M059J (cell line): ENCODE data around the gene RIT2. TPM values are rescaled to one million over a fixed set of nuclear protein-coding genes. Genes with fewer than 3 reads are reported as not detected.

ENCODE experiments used
- DNase-seq: peaks from one replicate; pipeline ENCODE4 v3.0.0-alpha.2; 2012; ENCODE audit warnings: low read depth
- total RNA-seq: library from RNA; depleted of rRNA; stranded (reverse); fragments of >200 nt; shearing (Covaris generic); gene quantifications from 2 replicates; pipeline ENCODE4 v1.2.3, GENCODE V29; 2014

RIT2 gene
- total RNA-seq, 1 experiment from 2014 or later: 0.37 TPM

- DNase-seq: peak; percentile 75
Measured at GRCh38 chr18:42929857-42930256, 185.6 kb downstream of the RIT2 start.

GRCh38 chr18:42929181-42929580 is 186.3 kb downstream of the RIT2 start:
- no peak for DNase-seq

- DNase-seq: peak; percentile 12
Measured at GRCh38 chr18:42925036-42925435, 190.4 kb downstream of the RIT2 start.

GRCh38 chr18:42922363-42922762 is 193.1 kb downstream of the RIT2 start:
- DNase-seq: peak; percentile 25

- DNase-seq: no peak
Measured at GRCh38 chr18:42921226-42921737, 194.2 kb downstream of the RIT2 start.

GRCh38 chr18:42920621-42921020 is 194.9 kb downstream of the RIT2 start:
- no peak for DNase-seq

- no peak for DNase-seq
Measured at GRCh38 chr18:42915299-42915698, 200.2 kb downstream of the RIT2 start.

- no peak for DNase-seq
Measured at GRCh38 chr18:42914476-42914875, 201.0 kb downstream of the RIT2 start.

- no peak for DNase-seq
Measured at GRCh38 chr18:42909095-42909494, 206.4 kb downstream of the RIT2 start.

- DNase-seq: no peak
Measured at GRCh38 chr18:42906761-42907160, 208.7 kb downstream of the RIT2 start.

GRCh38 chr18:42901161-42901560 is 214.3 kb downstream of the RIT2 start:
- no peak for DNase-seq

- no peak for DNase-seq
Measured at GRCh38 chr18:42893977-42894376, 221.5 kb downstream of the RIT2 start.

- no peak for DNase-seq
Measured at GRCh38 chr18:42892181-42892580, 223.3 kb downstream of the RIT2 start.

- no peak for DNase-seq
Measured at GRCh38 chr18:42891705-42892104, 223.8 kb downstream of the RIT2 start.

GRCh38 chr18:42883169-42883568 is 232.3 kb downstream of the RIT2 start:
- DNase-seq: no peak

GRCh38 chr18:42882122-42882521 is 233.4 kb downstream of the RIT2 start:
- no peak for DNase-seq

- no peak for DNase-seq
Measured at GRCh38 chr18:42872838-42873237, 242.6 kb downstream of the RIT2 start.

GRCh38 chr18:42864876-42865275 is 250.6 kb downstream of the RIT2 start:
- DNase-seq: no peak

GRCh38 chr18:42861271-42861670 is 254.2 kb downstream of the RIT2 start:
- DNase-seq: no peak

GRCh38 chr18:42860548-42860947 is 254.9 kb downstream of the RIT2 start:
- no peak for DNase-seq

GRCh38 chr18:42860011-42860410 is 255.5 kb downstream of the RIT2 start:
- DNase-seq: peak; percentile 53

- DNase-seq: no peak
Measured at GRCh38 chr18:42854558-42854957, 260.9 kb downstream of the RIT2 start.

GRCh38 chr18:42850174-42851083 is 265.1 kb downstream of the RIT2 start:
- DNase-seq: peak; percentile 80
